HG03095 (cell line): ENCODE results near the gene TBX20.
"Not testable (repeated sequence)": the region's sequence is repeated elsewhere in the genome, so short reads cannot be mapped to it uniquely, and the experiment has no call there.

ENCODE experiments used
- ATAC-seq: cut with Tn5 transposase; IDR thresholded peaks from one replicate; pipeline ENCODE4 v1.9.1; 2021; ENCODE audit warnings: moderate library complexity; ENCODE audit not compliant: unreplicated experiment

Gene TBX20

DNA sequence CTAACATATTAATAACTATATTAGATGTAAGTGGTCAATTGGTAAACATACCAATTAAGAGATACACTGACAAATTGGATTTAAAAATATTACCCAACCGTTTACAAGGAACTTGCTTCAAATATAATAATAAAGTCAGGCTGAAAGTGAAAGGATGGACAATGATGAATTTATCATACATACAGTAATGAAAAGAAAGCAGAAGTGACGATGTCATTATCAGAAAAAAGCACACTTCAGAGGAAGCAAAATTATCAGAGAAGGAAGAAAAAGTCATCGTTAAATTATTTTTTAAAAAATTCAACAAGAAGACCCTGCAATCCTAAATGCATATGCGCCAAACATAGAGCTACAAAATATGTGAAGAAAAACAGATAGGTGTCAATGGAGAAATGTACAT is 81.8 kb downstream of the TBX20 start:
- not testable (repeated sequence) for ATAC-seq

DNA sequence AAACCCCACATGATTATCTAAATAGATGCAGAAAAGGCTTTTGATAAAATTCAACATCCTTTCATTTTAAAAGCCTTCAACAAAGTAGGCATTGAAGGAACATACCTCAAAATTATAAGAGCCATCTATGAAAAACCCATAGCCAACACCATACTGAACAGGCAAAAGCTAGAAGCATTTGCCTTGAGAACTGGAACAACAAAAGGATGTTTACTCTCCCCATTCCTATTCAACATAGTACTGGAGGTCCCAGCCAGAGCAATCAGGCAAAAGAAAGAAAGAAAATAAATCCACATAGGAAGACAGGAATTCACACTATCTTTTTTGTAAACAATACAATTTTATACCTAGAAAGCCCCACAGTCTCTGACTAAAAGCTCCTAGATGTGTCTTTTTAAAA is 86.2 kb downstream of the TBX20 start:
- ATAC-seq: not testable (repeated sequence)

DNA sequence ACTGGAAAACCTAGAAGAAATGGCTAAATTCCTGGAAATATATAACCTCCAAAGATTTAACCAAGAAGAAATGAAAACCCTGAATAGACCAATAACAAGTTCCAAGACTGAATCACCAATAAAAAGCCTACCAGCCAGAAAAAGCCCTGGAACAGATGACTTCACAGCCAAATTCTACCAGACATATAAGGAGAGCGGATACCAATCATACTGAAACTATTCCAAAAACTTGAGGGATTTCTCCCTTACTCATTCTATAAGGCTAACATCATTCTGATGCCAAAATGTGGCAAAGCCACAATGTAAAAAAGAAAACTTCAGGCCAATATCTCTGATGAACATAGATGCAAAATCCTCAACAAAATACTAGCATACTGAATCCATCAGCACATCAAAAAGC is 86.7 kb downstream of the TBX20 start:
- ATAC-seq: not testable (repeated sequence)

DNA sequence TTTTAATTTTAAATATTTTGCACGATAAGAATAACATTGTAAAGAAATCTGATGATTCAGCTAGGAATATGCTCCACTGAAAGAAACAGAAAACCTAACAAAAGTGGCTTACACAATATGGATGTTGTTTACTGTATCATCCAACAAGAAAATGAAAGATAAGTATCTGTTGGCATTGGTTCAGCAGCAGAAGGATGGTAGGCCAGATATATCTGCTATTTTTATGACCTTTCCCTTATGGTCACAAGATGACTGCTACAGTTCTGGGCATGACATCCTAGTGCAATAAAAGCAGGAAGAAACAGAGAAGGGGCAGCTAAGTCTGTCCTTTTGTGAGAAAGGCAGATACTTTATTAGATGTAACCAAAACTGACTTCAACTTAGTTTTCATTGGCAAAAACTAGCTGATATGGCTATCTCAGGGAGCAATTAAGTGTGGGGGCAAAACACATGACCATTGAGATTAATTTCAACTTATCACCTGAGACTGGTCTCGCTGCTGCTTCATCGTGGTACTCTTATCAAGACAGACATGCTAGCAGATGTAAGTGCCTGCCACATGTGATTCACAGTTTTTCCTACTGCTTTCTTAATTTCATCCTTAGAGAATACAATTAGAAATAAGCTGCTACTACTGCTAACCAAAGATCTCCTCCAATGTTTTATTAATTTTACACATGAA is 92.7 kb downstream of the TBX20 start:
- ATAC-seq: not testable (repeated sequence)
